Measurements from ENCODE around the gene FBXL16. TPM values are rescaled to one million over a fixed set of nuclear protein-coding genes. Genes with fewer than 3 reads are reported as not detected.

The FBXL16 gene
- polyA plus RNA-seq, 1 donor (not counting 4 experiments of a cell fraction or from before 2014, with no cell fraction given): 0.81 TPM

DNA sequence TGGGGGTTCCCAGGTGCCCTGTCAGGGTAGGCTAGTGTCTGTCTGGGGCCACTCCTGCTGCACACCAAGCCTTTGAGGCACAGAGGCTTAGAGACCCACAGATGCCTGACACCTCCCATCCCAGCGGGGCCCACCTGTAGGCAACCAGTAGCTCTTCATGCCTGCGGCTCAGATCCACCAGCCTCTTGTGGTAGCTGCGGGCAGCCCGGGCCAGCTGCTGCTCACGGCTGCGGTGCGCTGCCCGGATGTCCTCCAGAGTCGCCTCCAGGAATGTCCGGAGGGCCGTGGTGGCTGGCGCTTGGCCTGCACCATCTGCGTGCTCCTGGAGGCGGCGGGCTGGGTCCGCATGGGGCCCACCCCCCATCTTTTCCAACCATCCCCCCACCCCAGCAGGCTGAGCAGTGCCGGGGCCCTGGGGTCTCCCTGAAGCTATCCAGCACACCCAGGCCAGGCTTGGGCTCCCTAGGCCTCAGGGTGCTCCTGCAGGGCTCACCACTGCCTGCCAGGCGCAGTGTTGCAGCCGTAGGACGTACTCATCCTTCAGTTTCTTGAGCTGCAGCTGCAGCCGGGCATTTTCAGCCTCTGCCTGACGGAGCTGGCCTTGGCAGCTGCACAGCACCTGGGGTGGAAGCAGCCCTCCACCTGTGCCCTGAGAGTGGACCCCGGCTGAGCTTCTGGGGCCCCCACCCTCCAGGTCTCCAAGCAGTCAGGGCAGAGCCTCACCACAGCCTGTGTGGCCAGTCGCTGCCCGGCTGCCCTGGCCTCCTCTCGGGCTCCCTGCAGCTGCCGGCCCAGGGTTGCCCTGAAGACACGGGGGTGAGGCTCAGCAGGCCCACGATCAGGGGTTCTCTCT, 18.8 kb upstream of the FBXL16 start:
- Histone ChIP-seq H3K36me3 (ENCODE audit: control insufficient read depth in 2 of 2, extremely low read depth in 1 of 2, insufficient read depth in 2 of 2, low read length in 2 of 2) (peaks cover 0 to 1% of the 10 kb centered on the region in 2 experiments), H3K79me2 (ENCODE audit: control insufficient read depth, insufficient read depth, low read length) (no peaks in the 10 kb centered on the region), H3K4me1 (ENCODE audit: control insufficient read depth, extremely low read depth, insufficient read depth, low read length) (peaks cover 15% of the 10 kb centered on the region), H3K9ac (ENCODE audit: control insufficient read depth, extremely low read depth, insufficient read depth, low read length) (no peak overlapping the region), H3K9me1 (ENCODE audit: control insufficient read depth, extremely low read depth, insufficient read depth, low read length) (peaks cover 2% of the 10 kb centered on the region), H3K27me3 (ENCODE audit: control insufficient read depth, extremely low read depth, insufficient read depth, low read length) (no peaks in the 10 kb centered on the region), H3K9me3 (ENCODE audit: control insufficient read depth, low read depth, low read length) (no peaks in the 10 kb centered on the region), H3K4me2 (ENCODE audit: control insufficient read depth, extremely low read depth, insufficient read depth, low read depth, low read length) (no peak overlapping the region), H3K27ac (ENCODE audit: control insufficient read depth, insufficient read depth, low read length) (no peak overlapping the region), H3K4me3 (ENCODE audit: control insufficient read depth in 2 of 3, extremely low read depth in 1 of 3, insufficient read depth in 2 of 3, low read depth in 1 of 3, low read length in 3 of 3) (no peak overlapping the region), H4K20me1 (ENCODE audit: control insufficient read depth, extremely low read depth, insufficient read depth, low read length) (no peaks in the 10 kb centered on the region), H2AFZ (ENCODE audit: control insufficient read depth, low read length) (no peak overlapping the region)
- DNase-seq (ENCODE audit: low read depth, low spot score) (no peak), FAIRE-seq (no peak)
- dilution Hi-C loops (cut with MboI; ENCODE audit: extremely low pct_ligation_motif_present, low sequenced_read_pairs): no loop called here
- no peak for TF ChIP-seq EZH2 (IDR thresholded peaks at IDR 0.05; ENCODE audit: low read length)
- TF ChIP-seq CTCF (optimal IDR thresholded peaks at IDR 0.05 in 1 of 3, IDR thresholded peaks at IDR 0.05 in 1 of 3, conservative IDR thresholded peaks at IDR 0.05 in 1 of 3; ENCODE audit: extremely low read depth in 1 of 3, insufficient read depth in 2 of 3, low read length in 3 of 3): no peak

DNA sequence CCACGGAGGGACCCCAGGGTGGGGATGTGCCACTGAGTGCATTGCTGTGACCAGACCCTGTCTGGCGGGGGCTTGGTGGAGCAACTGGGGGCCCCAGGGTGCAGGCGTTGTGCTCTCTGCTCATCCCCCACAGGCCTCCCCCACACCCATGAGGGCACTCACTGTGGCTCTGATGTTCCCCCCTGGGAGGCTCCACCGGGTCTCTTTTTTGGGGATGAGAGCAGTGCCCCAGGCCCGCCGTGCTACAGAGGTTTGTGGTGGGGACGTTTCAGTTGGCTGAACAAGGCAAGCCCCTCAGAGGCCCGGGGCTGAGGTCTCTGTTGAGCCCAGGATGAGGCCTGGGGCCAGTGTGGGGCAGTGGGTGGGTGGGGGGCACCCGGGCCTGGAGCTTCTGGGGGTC, 18.1 kb upstream of the FBXL16 start:
- H3K4me3 ChIP-seq (ENCODE audit: control insufficient read depth in 2 of 3, extremely low read depth in 1 of 3, insufficient read depth in 2 of 3, low read depth in 1 of 3, low read length in 3 of 3): no peak overlapping the region
- H3K79me2 ChIP-seq (ENCODE audit: control insufficient read depth, insufficient read depth, low read length): no peaks in the 10 kb centered on the region
- H3K4me1 ChIP-seq (ENCODE audit: control insufficient read depth, extremely low read depth, insufficient read depth, low read length): peaks cover 15% of the 10 kb centered on the region
- no peak overlapping the region for H3K9ac ChIP-seq (ENCODE audit: control insufficient read depth, extremely low read depth, insufficient read depth, low read length)
- dilution Hi-C loops (cut with MboI; ENCODE audit: extremely low pct_ligation_motif_present, low sequenced_read_pairs): no loop called here
- no peak overlapping the region for H3K27ac ChIP-seq (ENCODE audit: control insufficient read depth, insufficient read depth, low read length)
- no peak for DNase-seq (ENCODE audit: low read depth, low spot score)
- no peaks in the 10 kb centered on the region for H3K27me3 ChIP-seq (ENCODE audit: control insufficient read depth, extremely low read depth, insufficient read depth, low read length)
- no peak overlapping the region for H2AFZ ChIP-seq (ENCODE audit: control insufficient read depth, low read length)
- H3K9me3 ChIP-seq (ENCODE audit: control insufficient read depth, low read depth, low read length): no peaks in the 10 kb centered on the region
- H3K9me1 ChIP-seq (ENCODE audit: control insufficient read depth, extremely low read depth, insufficient read depth, low read length): peaks cover 2% of the 10 kb centered on the region
- peaks cover 3% of the 10 kb centered on the region for H4K20me1 ChIP-seq (ENCODE audit: control insufficient read depth, extremely low read depth, insufficient read depth, low read length)
- H3K4me2 ChIP-seq (ENCODE audit: control insufficient read depth, extremely low read depth, insufficient read depth, low read depth, low read length): no peak overlapping the region
- TF ChIP-seq EZH2 (IDR thresholded peaks at IDR 0.05; ENCODE audit: low read length) (no peak), CTCF (optimal IDR thresholded peaks at IDR 0.05 in 1 of 3, IDR thresholded peaks at IDR 0.05 in 1 of 3, conservative IDR thresholded peaks at IDR 0.05 in 1 of 3; ENCODE audit: extremely low read depth in 1 of 3, insufficient read depth in 2 of 3, low read length in 3 of 3) (no peak)
- no peak for FAIRE-seq
- H3K36me3 ChIP-seq (ENCODE audit: control insufficient read depth in 2 of 2, extremely low read depth in 1 of 2, insufficient read depth in 2 of 2, low read length in 2 of 2): peaks cover 0 to 1% of the 10 kb centered on the region in 2 experiments

Data from keratinocyte (primary cell).